Stimulated activated CD8-positive, alpha-beta memory T cell treated with anti-CD3 and anti-CD28 coated beads, Interleukin-4, amount 100 ng/mL, for 1 hour (primary cell): ENCODE results near the gene CISD3.

Source experiments
- DNase-seq, 2 donors: peaks; one replicate each; pipeline ENCODE4 v3.0.0-alpha.2; 2020; ENCODE audit warnings: low read depth in 2 of 2, low spot score in 1 of 2

Gene CISD3

DNA sequence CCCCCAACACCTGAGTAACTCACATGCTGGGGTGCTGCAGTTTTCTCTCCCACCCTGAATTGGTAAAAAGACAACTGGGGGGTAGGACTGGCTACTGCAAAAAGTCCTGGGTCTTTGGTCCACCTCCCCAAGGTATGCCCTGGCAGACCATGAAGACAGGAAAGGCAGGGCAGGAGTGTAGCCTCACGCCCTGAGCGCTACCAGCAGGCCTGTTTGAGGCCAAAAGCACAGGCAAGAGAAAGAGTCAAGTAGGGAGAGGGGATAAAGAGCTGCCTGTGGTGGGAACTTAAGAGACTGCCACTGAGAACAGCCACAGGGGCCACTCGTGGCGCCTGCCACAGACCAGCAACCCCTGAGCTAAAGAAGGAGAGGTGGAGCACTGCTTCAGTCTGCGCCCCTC lies 36.2 kb downstream of the CISD3 start:
- DNase-seq, result no peak

DNA sequence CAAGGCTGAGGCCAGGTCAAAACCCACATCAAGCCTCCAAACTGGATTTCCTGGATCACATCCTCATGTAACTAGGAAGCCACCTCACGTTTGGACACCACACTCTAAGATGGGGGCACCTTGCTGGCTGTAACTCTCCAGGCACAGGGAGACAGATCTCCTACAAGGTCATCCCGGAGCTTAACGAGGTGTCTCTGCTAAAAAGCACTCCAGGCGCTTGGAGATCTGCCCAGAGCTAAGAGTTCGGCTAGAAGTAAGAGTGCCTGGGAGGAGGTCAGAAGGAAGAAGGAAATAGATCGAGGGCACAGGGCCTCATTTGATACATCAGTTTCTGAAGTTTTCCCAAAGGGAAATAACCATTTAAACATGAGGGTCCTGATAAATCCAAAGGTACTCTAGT lies 38.3 kb downstream of the CISD3 start:
- no peak for DNase-seq

DNA sequence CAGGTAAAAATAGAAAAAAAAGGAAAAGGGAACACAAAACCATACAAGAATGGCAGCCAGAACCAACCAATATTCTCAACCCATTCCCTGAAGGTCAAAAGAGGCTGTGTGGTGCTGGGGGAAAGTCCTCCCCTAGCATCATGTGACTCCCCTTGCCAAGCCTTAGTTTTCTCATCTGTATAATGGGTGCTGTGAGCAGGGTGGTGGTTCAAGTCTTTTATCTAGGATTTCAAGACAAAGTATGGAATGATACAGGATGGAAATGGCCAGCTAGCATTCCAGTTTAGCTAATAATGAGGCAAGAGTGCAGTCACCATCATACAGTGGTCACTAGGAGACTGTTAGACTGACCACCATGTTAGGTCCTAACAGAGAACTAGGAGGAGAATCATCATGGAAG lies 43.1 kb downstream of the CISD3 start:
- no peak for DNase-seq

DNA sequence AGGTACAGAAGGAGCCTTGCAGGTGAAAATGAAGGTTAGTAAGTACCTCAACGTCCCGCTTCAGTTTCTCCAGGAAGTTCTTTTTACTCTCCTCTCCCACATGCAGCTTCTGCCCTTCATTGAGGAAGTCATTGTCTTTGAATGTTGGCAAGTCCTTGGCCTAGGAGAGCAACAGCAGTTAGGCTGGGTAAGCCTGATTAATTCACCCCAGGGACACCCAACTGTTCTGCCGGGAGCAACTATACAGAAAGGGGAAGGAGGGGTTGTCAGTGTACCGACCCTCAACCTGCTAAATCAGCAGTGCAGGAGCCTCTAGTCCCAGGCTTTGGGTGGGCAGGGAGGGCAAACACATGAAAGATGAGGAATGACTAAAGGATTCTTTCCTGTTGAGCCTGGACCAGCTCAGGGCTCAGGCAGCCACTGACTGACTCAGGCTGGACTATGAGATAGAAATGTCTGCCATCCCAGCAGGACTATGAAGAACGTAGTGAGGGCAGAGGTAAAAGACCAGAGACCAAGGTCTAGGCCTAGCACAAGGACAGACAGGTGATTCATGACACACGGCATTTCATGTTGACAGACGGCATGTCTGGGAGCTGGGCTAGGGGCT lies 47.6 kb downstream of the CISD3 start:
- DNase-seq, result no peak

DNA sequence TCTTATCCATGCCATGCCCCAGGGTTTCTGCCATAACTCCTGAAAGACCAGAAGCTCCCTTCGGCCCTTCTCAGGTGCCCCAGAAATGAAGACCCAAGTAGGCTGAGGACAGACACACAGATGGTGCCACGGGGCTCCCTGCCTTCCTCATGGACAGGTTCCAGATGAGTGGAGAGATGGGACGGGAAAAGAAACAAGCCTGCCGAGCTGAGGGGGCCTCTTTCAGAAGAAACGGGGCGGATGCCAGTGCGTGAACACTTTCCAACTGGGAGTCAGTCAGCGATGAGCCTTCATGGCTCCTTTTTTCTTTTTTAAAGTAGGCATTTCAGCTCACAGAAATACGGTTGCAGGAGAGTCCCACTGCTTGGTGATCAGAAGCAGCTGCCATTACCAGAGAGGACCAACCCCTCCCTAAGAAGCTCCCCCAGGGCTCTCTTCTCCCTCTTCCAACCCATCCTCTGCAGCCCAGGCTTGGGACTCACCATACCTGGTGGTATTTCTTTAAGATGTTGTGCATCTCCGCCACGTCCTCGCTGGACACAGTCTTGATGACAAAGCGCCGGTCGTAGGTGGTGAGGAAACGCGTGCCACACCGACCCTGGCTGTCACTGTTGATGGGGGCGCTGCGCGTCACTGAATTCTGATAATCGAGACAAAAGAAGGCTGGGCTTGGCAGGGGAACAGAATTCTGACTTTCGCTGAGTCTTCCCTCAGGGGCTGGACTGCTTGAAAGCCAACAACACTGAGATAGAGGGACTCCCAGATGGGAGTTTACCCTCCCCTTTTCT lies 50.0 kb downstream of the CISD3 start:
- DNase-seq, result no peak

DNA sequence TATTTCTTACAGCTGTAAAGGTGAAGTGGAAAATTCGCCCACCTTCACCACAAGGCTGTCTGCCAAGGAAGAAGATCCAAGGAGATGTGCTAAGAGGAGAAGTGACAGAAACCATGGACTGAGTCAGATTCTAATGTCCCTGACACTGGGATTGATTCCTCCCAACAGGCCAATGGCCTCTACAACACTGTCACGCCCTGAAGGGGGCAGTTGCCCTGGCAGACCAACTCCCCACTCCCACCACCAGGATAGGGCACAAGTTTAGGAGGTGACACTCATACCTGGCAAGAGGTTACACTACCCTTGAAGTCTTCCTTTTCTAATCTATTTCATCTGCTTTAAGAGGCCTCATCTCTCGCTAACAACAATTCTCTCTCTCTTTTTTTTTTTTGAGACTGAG lies 53.1 kb downstream of the CISD3 start:
- DNase-seq, result no peak
